Measurements from ENCODE around the gene RBM44.
A peak's percentile ranks its signal among the peaks of the same experiment; 100 is the strongest.
"Not testable (repeated sequence)": the region's sequence is repeated elsewhere in the genome, so short reads cannot be mapped to it uniquely, and the experiment has no call there.

Gene RBM44

GRCh38 chr2:237773826-237774225 is 24.8 kb upstream of the RBM44 start:
- Histone ChIP-seq H3K27ac (peak overlapping the region in 3 of 21 experiments; percentile 7 to 30 (median 22)), H3K4me3 (no peak overlapping the region)

DNA sequence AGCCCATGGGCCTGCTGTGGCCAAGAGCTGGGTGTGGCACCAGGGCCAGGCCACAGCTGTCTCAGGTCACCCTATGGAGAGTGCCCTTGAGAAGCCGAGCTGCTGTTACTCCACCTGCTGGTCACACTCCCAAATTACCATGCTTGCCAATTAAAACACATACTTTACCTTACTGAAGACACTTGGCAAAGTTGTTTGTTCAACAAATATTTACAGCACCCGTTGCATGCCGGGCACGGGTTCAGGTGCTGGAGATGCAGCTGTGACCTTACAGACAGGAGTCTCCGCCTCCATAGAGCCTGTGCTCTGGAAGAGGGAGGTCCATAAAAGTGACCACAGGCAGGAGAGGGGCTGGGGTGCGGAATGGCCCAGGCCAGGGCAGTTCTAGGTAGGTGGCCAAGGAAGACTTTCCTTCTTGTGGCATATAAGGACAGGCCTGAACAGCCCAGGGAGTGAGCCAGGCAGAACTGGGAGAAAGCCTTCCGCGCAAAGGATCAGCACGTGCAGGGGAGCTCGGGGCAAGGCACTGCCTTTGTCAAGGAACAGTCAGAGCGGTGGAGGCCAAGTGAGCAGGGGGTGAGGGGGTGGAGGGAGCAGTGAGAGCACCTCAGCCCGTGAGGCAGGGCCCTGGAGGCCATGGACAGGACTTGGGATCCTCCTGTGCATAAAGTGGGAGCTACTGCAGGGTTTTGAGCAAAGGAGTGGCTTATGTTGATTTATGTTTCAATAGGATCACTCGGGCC is 23.6 kb upstream of the RBM44 start:
- no peak overlapping the region for H3K27ac ChIP-seq
- no peak overlapping the region for H3K4me3 ChIP-seq

DNA sequence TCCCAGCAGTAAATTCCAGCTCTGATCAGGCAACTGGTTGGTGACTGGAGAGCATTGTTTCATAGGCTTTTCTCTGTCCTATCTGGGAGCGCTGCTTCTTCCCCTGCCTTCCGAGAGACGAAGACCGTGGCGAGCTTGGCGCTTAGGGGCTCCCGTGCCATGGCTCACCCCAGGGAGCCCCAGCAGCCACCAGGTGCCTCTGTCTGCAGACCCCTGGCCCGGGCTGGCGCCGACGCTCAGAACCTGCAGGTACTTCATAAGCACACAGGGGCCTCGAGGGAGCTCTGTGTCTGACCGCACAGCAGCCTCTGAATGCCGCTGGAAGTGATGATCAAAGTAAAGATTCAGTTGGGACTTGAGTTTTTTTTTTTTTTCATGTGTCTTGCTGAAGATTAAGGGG is 19.1 kb upstream of the RBM44 start:
- no peak overlapping the region for H3K27ac ChIP-seq
- no peak overlapping the region for H3K4me3 ChIP-seq

GRCh38 chr2:237782181-237782580 is 16.4 kb upstream of the RBM44 start:
- H3K4me3 ChIP-seq = no peak overlapping the region
- no peak overlapping the region for H3K27ac ChIP-seq

GRCh38 chr2:237783678-237784077 is 14.9 kb upstream of the RBM44 start:
- H3K4me3 ChIP-seq, H3K27ac ChIP-seq: not testable (repeated sequence)

DNA sequence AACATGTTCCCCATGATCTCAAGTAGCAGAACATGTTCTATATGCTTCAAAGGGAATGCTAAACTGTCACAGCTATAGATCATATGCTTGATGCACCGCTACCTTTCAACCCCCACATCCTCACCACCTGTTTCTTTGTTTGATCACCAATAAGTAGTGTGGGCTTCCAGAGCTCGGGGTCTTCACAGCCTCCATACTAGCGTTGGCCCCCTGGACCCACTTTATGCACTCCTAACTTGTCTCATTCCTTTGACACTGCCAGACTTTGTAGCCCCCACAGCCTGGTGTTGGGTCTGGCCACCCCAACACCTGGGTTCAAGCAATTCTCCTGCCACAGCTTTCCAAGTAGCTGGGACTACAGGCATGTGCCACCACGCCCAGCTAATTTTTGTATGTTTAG is 11.6 kb upstream of the RBM44 start:
- Histone ChIP-seq H3K4me3 (no peak overlapping the region), H3K27ac (no peak overlapping the region)

DNA sequence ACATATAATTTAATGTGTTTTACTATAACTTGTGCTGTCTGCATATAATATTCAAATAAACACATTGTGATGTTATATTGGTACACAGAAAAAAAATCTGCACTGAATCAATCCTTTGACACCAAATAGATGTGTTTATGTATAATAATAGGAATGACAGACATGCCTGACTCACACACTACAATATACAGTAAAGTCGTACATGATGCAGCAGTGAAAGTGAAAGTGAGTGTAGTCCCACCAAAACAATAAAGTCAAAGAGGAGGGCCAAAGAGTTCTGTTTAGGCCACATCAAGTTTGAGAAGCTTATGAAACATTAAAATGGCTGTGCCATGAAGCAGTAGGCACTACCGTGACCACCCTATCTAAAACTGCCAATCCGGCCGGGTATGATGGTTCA is 8.2 kb upstream of the RBM44 start:
- H3K27ac ChIP-seq = no peak overlapping the region
- H3K4me3 ChIP-seq = no peak overlapping the region

- Histone ChIP-seq H3K4me3 (no peak overlapping the region), H3K27ac (no peak overlapping the region)
Measured at GRCh38 chr2:237791977-237792727, 6.4 kb upstream of the RBM44 start.

GRCh38 chr2:237797253-237797652 is 1.3 kb upstream of the RBM44 start:
- Histone ChIP-seq H3K4me3 (no peak overlapping the region), H3K27ac (no peak overlapping the region)

DNA sequence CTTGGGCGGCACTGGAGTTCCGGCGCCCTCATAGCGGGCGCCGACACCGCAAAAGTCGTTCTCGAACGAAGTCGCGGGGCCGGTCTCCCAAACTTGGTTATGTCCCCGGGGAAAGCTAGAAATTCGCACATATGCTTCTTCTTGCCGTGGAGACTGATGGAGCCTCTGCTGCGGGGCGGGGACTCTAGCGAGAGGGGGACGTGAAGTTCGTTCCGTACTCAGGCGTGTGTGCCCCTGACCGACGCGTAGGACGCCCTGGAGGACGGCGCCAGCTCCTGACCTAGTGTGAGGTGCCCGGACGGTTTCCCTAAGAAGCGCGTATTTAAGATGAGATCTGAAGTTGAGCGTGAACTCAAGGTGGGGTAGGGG is 465 bp downstream of the RBM44 start:
- Histone ChIP-seq H3K27ac (no peak overlapping the region), H3K4me3 (no peak overlapping the region)

- no peak overlapping the region for H3K27ac ChIP-seq
- no peak overlapping the region for H3K4me3 ChIP-seq
Measured at GRCh38 chr2:237801466-237801865, 2.9 kb downstream of the RBM44 start.

DNA sequence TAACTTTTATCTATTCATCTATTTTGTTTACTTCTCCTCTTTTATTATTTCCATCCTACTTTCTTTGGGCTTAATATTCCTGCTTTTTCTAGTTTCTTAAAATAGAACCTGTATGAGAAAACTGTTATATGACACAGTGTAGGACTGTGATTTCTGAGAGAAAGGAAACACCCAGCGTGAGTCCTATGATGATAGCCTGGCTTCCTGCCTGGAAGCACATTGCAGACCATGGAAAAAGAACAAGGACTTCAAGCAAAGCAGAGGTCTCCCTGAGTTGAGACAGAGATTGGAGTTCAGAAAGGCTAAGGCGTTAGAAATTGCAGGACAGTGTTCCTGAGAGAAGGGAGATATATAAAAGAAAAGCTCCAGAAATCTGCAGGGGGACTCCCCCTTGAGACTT is 7.8 kb downstream of the RBM44 start:
- Histone ChIP-seq H3K4me3 (no peak overlapping the region), H3K27ac (no peak overlapping the region)

- Histone ChIP-seq H3K27ac (no peak overlapping the region), H3K4me3 (no peak overlapping the region)
Measured at GRCh38 chr2:237815637-237816036, 17.1 kb downstream of the RBM44 start.

DNA sequence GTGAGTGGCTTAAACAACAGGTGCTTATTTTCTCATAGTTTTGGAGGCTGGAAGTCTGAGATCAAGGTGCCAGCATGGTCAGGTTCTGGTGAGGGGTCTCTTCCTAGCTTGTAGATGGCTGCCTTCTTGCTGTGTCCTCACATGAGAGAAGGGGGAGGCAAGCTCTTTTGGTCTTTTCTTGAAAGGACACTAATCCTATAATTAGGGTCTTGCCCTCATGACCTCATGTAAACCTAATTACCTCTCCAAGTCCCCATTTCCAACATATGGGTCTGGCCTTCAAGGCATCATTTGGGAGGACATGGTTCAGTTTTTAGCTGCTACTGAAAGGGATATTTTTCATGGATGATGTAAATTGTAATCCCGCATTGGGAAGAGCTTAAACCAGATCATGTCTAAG is 18.0 kb downstream of the RBM44 start:
- no peak overlapping the region for H3K4me3 ChIP-seq
- H3K27ac ChIP-seq = no peak overlapping the region

- no peak overlapping the region for H3K4me3 ChIP-seq
- H3K27ac ChIP-seq = no peak overlapping the region
Measured at GRCh38 chr2:237818066-237818473, 19.5 kb downstream of the RBM44 start.

DNA sequence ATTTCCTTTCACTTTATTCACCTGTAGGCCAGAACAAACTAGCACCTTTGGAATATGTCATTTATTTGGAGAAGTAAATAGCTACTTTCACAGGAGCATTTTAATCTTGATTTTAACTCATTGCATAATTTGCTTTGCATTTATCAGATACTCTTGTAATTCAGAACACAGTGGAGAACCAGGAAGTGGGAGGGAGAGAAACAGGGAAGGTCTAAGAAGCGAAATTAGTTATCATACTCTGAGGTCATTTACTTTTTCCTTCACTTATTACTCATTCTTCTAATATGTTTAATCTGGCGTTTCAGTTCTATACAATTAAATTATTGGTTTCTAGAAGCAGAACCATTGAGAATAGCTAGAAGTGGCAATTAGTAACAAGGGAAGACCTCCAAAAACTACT is 20.7 kb downstream of the RBM44 start:
- Histone ChIP-seq H3K27ac (no peak overlapping the region), H3K4me3 (no peak overlapping the region)

- no peak overlapping the region for H3K4me3 ChIP-seq
- peak overlapping the region in 1 of 21 experiments; percentile 34 for H3K27ac ChIP-seq
Measured at GRCh38 chr2:237820421-237820820, 21.8 kb downstream of the RBM44 start.

DNA sequence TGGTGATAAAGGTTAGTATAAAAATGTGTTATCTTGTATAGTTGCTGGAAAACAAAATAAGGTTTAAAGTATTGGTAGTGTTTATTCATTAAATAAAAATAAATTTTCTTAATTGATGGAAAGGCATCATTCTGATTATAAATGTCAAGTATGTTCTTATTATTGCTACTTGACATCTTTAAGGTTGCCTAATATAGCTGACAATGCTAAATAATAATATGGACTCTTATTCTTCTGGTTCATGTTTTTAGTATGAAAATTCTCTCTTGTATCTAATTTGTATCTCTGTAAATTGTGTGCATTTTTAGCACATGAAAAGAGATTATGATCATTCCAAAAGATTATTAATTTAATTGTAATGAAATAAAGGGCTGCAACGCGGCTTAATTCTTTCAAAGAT is 25.0 kb downstream of the RBM44 start:
- Histone ChIP-seq H3K27ac (no peak overlapping the region), H3K4me3 (no peak overlapping the region)

- H3K4me3 ChIP-seq = no peak overlapping the region
- H3K27ac ChIP-seq = no peak overlapping the region
Measured at GRCh38 chr2:237824085-237824484, 25.5 kb downstream of the RBM44 start.

DNA sequence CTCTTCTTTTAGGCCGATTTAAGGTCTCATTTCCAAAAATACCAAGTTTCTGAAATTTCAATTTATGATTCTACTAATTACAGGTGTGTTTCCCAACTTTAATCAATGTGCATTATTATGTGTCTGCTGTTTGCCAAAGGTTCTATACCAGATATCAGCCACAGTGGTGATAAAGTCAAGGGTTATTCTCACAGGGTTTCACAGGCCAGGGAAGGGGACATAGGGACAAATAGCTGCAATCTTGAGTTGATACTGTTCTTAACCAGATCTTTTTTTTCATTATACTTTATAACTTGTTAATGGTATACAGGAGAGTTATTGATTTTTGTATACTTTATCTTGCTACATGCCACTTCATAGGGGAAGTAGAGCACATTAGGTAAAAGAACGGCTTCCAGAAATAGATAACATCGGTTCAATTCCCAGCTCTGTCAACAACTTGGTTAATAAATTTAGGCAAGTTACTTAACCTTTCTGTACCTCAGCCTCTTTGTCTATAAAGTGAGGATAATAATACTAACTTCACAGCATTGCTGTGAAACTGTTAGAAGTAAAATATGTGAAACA is 28.9 kb downstream of the RBM44 start:
- H3K27ac ChIP-seq = no peak overlapping the region
- no peak overlapping the region for H3K4me3 ChIP-seq

- Histone ChIP-seq H3K4me3 (no peak overlapping the region), H3K27ac (no peak overlapping the region)
Measured at GRCh38 chr2:237830522-237830921, 31.9 kb downstream of the RBM44 start.

Measured in skin epidermis (tissue), 12 donors.